DOHH2 (cell line): ENCODE measurements around the gene STAG2.

ENCODE experiments used
- H3F3A ChIP-seq: fragments of 200-600 bp; sonication (generic), shearing (Covaris generic); 2 replicates; pipeline ENCODE4 v1.6.0; 2016; ENCODE audit warnings: antibody characterized with exemption, mild to moderate bottlenecking; ENCODE audit not compliant: control insufficient read depth, insufficient read depth
- H3K27ac ChIP-seq: fragments of 200-600 bp; sonication (generic); 2 replicates; pipeline ENCODE4 v1.5.1; 2014; ENCODE audit warnings: low read depth, mild to moderate bottlenecking, low read length, moderate library complexity
- H3K27me3 ChIP-seq: fragments of 200-600 bp; sonication (generic); 2 replicates; pipeline ENCODE4 v1.6.1; 2014; ENCODE audit warnings: mild to moderate bottlenecking, low read length, mixed read lengths; ENCODE audit not compliant: control insufficient read depth
- H3K36me3 ChIP-seq: fragments of 200-600 bp; sonication (generic); 2 replicates; pipeline ENCODE4 v1.6.1; 2014; ENCODE audit warnings: mild to moderate bottlenecking, low read length, moderate library complexity, mixed read lengths; ENCODE audit not compliant: control insufficient read depth
- H3K4me1 ChIP-seq: fragments of 200-600 bp; sonication (generic); 2 replicates; pipeline ENCODE4 v1.6.1; 2014; ENCODE audit warnings: mild to moderate bottlenecking, low read length, mixed read lengths; ENCODE audit not compliant: control insufficient read depth
- H3K4me2 ChIP-seq: fragments of 200-600 bp; sonication (generic); 2 replicates; pipeline ENCODE4 v1.6.0; 2014; ENCODE audit warnings: mild to moderate bottlenecking, low read length, moderate library complexity
- H3K4me3 ChIP-seq: fragments of 200-600 bp; sonication (generic); 2 replicates; pipeline ENCODE4 v1.5.1; 2014; ENCODE audit warnings: mild to moderate bottlenecking, low read length, mixed read lengths
- H3K79me2 ChIP-seq: fragments of 200-600 bp; sonication (generic); 2 replicates; pipeline ENCODE4 v1.6.1; 2014; ENCODE audit warnings: mild to moderate bottlenecking, low read length, mixed read lengths; ENCODE audit not compliant: control insufficient read depth
- H3K9me2 ChIP-seq: fragments of 200-600 bp; sonication (generic); replicated peaks from 2 replicates; pipeline ENCODE4 v1.6.1; 2014; ENCODE audit warnings: mild to moderate bottlenecking, low read length, mixed read lengths; ENCODE audit not compliant: control insufficient read depth
- H3K9me3 ChIP-seq: fragments of 200-600 bp; sonication (generic); 2 replicates; pipeline ENCODE4 v1.6.1; 2014; ENCODE audit warnings: antibody characterized with exemption, low read length, mixed read lengths; ENCODE audit not compliant: control insufficient read depth, insufficient read depth
- H4K20me1 ChIP-seq: fragments of 200-600 bp; sonication (generic); 2 replicates; pipeline ENCODE4 v1.6.0; 2014; ENCODE audit warnings: low read depth, mild to moderate bottlenecking, antibody characterized with exemption, low read length, moderate library complexity; ENCODE audit not compliant: control insufficient read depth, insufficient read depth
- CTCF ChIP-seq: fragments of 200-600 bp; sonication (generic); IDR thresholded peaks from one replicate; pipeline ENCODE4 v1.5.1; 2014; ENCODE audit warnings: antibody characterized with exemption, mild to moderate bottlenecking, low read depth, low read length; ENCODE audit not compliant: poor library complexity, severe bottlenecking
- EZH2phosphoT487 ChIP-seq: fragments of 200-600 bp; sonication (generic); IDR thresholded peaks from 2 replicates; pipeline ENCODE4 v1.6.1; 2017; ENCODE audit warnings: borderline replicate concordance, mild to moderate bottlenecking, antibody characterized with exemption, low read length, moderate library complexity, mixed read lengths

STAG2 gene

GRCh38 chrX:124085063-124085462 lies 123.6 kb downstream of the STAG2 start:
- no peaks in the 10 kb centered on the region for H3F3A ChIP-seq
- H3K27me3 ChIP-seq, result no peaks in the 10 kb centered on the region
- no peaks in the 10 kb centered on the region for H3K79me2 ChIP-seq
- H3K36me3 ChIP-seq, result peaks cover 68% of the 10 kb centered on the region
- TF ChIP-seq CTCF, result no peak
- TF ChIP-seq EZH2phosphoT487, result no peak
- H3K4me3 ChIP-seq, result no peak overlapping the region
- no peak overlapping the region for H3K27ac ChIP-seq
- H3K9me2 ChIP-seq, result no peaks in the 10 kb centered on the region
- H3K4me1 ChIP-seq, result no peaks in the 10 kb centered on the region
- H3K4me2 ChIP-seq, result no peak overlapping the region
- no peaks in the 10 kb centered on the region for H4K20me1 ChIP-seq
- no peaks in the 10 kb centered on the region for H3K9me3 ChIP-seq

GRCh38 chrX:124086411-124086810 lies 124.9 kb downstream of the STAG2 start:
- Histone ChIP-seq H3K27me3 (no peaks in the 10 kb centered on the region), H3K36me3 (peaks cover 75% of the 10 kb centered on the region)

GRCh38 chrX:124087000-124087746 lies 125.7 kb downstream of the STAG2 start:
- Histone ChIP-seq H3K79me2 (no peaks in the 10 kb centered on the region), H3K9me2 (no peaks in the 10 kb centered on the region), H3K4me3 (no peak overlapping the region), H3F3A (no peaks in the 10 kb centered on the region), H3K4me2 (no peak overlapping the region), H3K27ac (no peak overlapping the region), H4K20me1 (no peaks in the 10 kb centered on the region), H3K9me3 (no peaks in the 10 kb centered on the region), H3K4me1 (no peaks in the 10 kb centered on the region), H3K27me3 (no peaks in the 10 kb centered on the region), H3K36me3 (peaks cover 79% of the 10 kb centered on the region)
- TF ChIP-seq EZH2phosphoT487 (no peak), CTCF (no peak)

More at GRCh38 chrX:124086411-124086810, 124.9 kb downstream of the STAG2 start:
- Histone ChIP-seq H3K4me1 (no peaks in the 10 kb centered on the region), H3F3A (no peaks in the 10 kb centered on the region), H3K79me2 (no peaks in the 10 kb centered on the region), H3K4me3 (no peak overlapping the region), H3K4me2 (no peak overlapping the region), H3K9me3 (no peaks in the 10 kb centered on the region), H3K9me2 (no peaks in the 10 kb centered on the region), H4K20me1 (no peaks in the 10 kb centered on the region), H3K27ac (no peak overlapping the region)
- TF ChIP-seq CTCF, result no peak
